Pancreas (tissue), 10 donors: ENCODE measurements around the gene TBX2. TPM values are rescaled to one million over a fixed set of nuclear protein-coding genes. Genes with fewer than 3 reads are reported as not detected.
"Not testable (repeated sequence)": the region's sequence is repeated elsewhere in the genome, so short reads cannot be mapped to it uniquely, and the experiment has no call there.

Experiments used
- ATAC-seq, 4 donors: fragments of 200-7000 bp; cut with Tn5 transposase; one replicate each; pipeline versions ENCODE4 v1.8.0 to v1.9.1; 2020; ENCODE audit warnings: mild to moderate bottlenecking in 4 of 4, moderate library complexity in 4 of 4
- DNase-seq, 6 donors: peaks; one replicate each; pipeline ENCODE4 v3.0.0-alpha.2; 2020
- FAIRE-seq: peaks from 2 replicates; lab custom pipeline; 2012; peaks lifted over from hg19 to GRCh38; lab: Jason Lieb, UNC
- H3K27ac ChIP-seq, 4 donors: fragments of 200-600 bp; sonication (generic); 1 replicate in 3 of 4; 2 replicates in 1 of 4; pipeline versions ENCODE4 v1.5.0 to v1.8.0; 2020
- H3K27me3 ChIP-seq, 4 donors: fragments of 200-600 bp; one replicate each; pipeline ENCODE4 v1.8.0; 2021
- H3K36me3 ChIP-seq, 3 donors: fragments of 200-600 bp; sonication (generic) in 1 of 3; one replicate each; pipeline versions ENCODE4 v1.5.0 to v1.8.0; 2020 to 2021
- H3K4me1 ChIP-seq, 3 donors: fragments of 200-600 bp; one replicate each; pipeline ENCODE4 v1.8.0; 2021
- H3K4me3 ChIP-seq, 4 donors: fragments of 200-600 bp; sonication (generic) in 2 of 4; one replicate each; pipeline versions ENCODE4 v1.5.0 to v1.8.0; 2020 to 2021
- H3K9me3 ChIP-seq, 4 donors: fragments of 200-600 bp; one replicate each; pipeline ENCODE4 v1.8.0; 2021
- WGBS, 2 donors: extraction: QIAGEN DNeasy Blood & Tissue Kit; methylation state at CpG; one replicate each; pipeline ENCODE4 v1.1.7; 2013; 5-methylcytosine and 5-hydroxymethylcytosine counted together
- intact Hi-C, 3 donors: fragments of 100-400 bp; cut with DNase I; formaldehyde crosslinking; loops; one replicate each; pipeline versions ENCODE4 v1.11.1 to v1.14.2; 2022
- polyA plus RNA-seq, 2 donors: library from polyadenylated mRNA; stranded (reverse); fragments of 200-250 nt; gene quantifications; one replicate each; pipeline ENCODE4 v1.2.3, GENCODE V29; 2013
- total RNA-seq, 6 donors: library from RNA; stranded (reverse); fragmentation: NEBNext Ultra II Directional in 4 of 6; extraction: Animal tissue kit (Norgen Biotek cat#: 25700) in 4 of 6; gene quantifications; one replicate each; pipeline versions ENCODE4 v1.2.1 to v1.2.4, GENCODE V29; 2021 to 2023
- TF ChIP-seq, protein P1 (sequence below), 4 donors: fragments of 200-600 bp; sonication (generic) in 3 of 4; IDR thresholded peaks; one replicate each; pipeline versions ENCODE4 v1.5.0 to v1.8.0; 2021; ENCODE audit warnings: antibody characterized with exemption in 4 of 4
- donor health status: healthy with polysubstance abuse.
- donor health status: DM: no; HTN: no; CAD: no; lungs with moderate emphysema.
- donor health status: DM: no; HTN: no; CAD: no.
- donor health status: control.
- donor health status: control.
- donor health status: Bipolar disorder and iron deficiency.
- donor health status: DM: yes; HTN: yes; CAD: no.
- donor health status: DM: no; HTN: no; CAD: no.
- donor health status: DM: no; HTN: no; CAD: no.
- donor health status: DM: yes; HTN: yes; CAD: no.

TBX2 gene
- total and polyA plus RNA-seq, 8 donors = 1.2 to 12.1 (median 2.7) TPM

DNA sequence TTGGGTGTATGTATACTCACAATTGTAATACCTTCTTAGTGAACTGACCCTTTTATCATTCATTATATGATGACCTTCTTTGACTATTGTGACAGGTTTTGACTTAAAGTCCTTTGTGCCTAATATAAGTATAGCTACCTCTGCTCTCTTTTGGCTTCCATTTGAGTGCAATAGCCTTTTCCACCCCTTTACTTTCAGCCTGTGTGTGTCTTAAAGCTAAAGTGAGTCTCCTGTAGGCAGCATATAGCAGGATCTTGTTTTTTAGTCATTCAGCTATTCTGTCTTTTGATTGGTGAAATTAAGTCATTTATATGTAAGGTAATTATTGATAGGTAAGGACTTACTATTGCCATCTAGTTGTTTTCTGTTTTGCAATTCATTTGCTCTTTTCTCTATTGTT, 36.6 kb downstream of the TBX2 start:
- H3K27me3 ChIP-seq = no peaks in the 10 kb centered on the region
- FAIRE-seq = no peak
- no peaks in the 10 kb centered on the region for H3K36me3 ChIP-seq
- TF ChIP-seq, protein P1, sequence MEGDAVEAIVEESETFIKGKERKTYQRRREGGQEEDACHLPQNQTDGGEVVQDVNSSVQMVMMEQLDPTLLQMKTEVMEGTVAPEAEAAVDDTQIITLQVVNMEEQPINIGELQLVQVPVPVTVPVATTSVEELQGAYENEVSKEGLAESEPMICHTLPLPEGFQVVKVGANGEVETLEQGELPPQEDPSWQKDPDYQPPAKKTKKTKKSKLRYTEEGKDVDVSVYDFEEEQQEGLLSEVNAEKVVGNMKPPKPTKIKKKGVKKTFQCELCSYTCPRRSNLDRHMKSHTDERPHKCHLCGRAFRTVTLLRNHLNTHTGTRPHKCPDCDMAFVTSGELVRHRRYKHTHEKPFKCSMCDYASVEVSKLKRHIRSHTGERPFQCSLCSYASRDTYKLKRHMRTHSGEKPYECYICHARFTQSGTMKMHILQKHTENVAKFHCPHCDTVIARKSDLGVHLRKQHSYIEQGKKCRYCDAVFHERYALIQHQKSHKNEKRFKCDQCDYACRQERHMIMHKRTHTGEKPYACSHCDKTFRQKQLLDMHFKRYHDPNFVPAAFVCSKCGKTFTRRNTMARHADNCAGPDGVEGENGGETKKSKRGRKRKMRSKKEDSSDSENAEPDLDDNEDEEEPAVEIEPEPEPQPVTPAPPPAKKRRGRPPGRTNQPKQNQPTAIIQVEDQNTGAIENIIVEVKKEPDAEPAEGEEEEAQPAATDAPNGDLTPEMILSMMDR (IDR thresholded peaks at IDR 0.05) = no peak
- H3K4me1 ChIP-seq = no peaks in the 10 kb centered on the region
- DNase-seq = no peak
- no peak overlapping the region for H3K4me3 ChIP-seq
- intact Hi-C loops = no loop called here
- ATAC-seq = no peak
- H3K27ac ChIP-seq = no peak overlapping the region
- H3K9me3 ChIP-seq = no peaks in the 10 kb centered on the region

DNA sequence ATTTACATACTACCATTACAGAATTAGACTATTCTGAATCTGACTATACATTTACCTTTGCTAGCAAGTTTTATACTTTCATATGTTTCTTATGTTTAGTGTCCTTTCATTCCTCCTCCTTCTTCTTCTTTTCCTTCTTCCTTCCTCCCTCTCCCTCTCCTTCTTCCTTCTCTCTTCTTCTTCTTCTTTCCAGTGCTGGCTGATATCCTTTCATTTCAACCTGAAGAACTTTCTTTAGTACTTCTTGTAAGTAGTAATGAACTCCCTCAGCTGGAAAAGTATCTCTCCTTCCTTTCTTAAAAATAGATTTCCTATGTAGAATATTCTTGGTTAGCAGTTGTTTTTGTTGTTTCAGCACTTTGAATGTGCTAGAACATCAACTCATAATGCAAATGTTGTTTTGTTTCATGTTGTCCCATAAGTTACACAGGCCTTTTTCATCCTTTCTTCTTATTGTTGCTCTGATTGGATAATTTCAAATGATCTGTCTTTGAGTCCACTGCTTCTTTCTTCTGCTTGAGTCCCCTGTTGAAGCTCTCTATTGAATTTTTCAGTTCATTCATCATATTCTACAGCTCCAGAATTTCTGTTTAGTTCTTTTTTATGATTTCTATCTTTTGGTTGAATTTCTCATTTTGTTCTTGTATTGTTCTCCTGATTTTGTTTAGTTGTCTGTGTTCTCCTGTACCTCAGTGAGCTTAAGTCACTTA, 37.5 kb downstream of the TBX2 start:
- intact Hi-C loops = no loop called here

DNA sequence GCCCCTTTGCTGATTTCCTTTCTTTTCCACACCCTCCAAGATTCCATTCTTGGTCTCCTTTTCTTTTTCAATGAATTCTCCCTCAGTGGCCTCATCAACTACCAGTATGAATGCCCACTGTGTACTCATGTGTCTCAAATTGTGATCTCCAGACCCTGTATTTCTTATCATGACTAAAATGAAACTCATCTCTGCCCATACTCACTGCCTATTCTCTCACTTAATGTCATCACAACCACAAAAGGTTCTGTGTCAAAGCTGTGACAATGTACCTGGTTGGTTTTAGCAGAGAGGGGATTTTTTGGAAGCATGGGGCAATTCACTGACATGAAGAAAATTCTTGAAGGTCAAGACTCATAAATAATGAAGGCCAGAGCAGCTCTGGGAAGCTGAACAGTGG, 41.1 kb downstream of the TBX2 start:
- DNase-seq (no peak), ATAC-seq (no peak), FAIRE-seq (no peak)
- TF ChIP-seq, protein P1 (IDR thresholded peaks at IDR 0.05) = no peak
- no peaks in the 10 kb centered on the region for H3K36me3 ChIP-seq
- no peak overlapping the region for H3K4me3 ChIP-seq
- no peaks in the 10 kb centered on the region for H3K27me3 ChIP-seq
- intact Hi-C loops = no loop called here
- H3K9me3 ChIP-seq = no peaks in the 10 kb centered on the region
- no peaks in the 10 kb centered on the region for H3K4me1 ChIP-seq
- no peak overlapping the region for H3K27ac ChIP-seq

More for the DNA sequence above, 37.5 kb downstream of the TBX2 start:
- ATAC-seq = no peak
- H3K27me3 ChIP-seq = no peaks in the 10 kb centered on the region
- no peak overlapping the region for H3K4me3 ChIP-seq
- H3K4me1 ChIP-seq = no peaks in the 10 kb centered on the region
- no peaks in the 10 kb centered on the region for H3K36me3 ChIP-seq
- H3K27ac ChIP-seq = no peak overlapping the region
- FAIRE-seq = no peak
- DNase-seq = no peak
- H3K9me3 ChIP-seq = no peaks in the 10 kb centered on the region
- TF ChIP-seq, protein P1 (IDR thresholded peaks at IDR 0.05) = no peak

DNA sequence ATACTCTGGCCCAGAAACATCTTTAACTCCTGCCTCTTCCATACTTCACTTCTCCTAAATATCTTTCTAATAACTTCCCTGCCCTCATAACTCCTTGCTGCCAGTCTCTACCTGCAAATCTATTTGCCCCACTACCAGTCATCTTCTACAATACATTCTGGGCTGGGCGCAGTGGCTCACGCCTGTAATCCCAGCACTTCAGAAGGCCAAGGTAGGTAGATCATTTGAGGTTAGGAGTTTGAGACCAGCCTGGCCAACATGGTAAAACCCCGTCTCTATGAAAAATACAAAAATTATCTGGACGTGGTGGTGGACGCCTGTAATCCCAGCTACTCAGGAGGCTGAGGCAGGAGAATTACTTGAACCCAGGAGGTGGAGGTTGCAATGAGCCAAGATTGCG, 41.9 kb downstream of the TBX2 start:
- FAIRE-seq, intact Hi-C loops, H3K4me3 ChIP-seq, DNase-seq, H3K4me1 ChIP-seq, H3K27me3 ChIP-seq, H3K9me3 ChIP-seq, ATAC-seq, H3K36me3 ChIP-seq, H3K27ac ChIP-seq: not testable (repeated sequence)
- 89 to 98% methylated on average over 6 of the region's 6 CpGs for WGBS, 2 donors

DNA sequence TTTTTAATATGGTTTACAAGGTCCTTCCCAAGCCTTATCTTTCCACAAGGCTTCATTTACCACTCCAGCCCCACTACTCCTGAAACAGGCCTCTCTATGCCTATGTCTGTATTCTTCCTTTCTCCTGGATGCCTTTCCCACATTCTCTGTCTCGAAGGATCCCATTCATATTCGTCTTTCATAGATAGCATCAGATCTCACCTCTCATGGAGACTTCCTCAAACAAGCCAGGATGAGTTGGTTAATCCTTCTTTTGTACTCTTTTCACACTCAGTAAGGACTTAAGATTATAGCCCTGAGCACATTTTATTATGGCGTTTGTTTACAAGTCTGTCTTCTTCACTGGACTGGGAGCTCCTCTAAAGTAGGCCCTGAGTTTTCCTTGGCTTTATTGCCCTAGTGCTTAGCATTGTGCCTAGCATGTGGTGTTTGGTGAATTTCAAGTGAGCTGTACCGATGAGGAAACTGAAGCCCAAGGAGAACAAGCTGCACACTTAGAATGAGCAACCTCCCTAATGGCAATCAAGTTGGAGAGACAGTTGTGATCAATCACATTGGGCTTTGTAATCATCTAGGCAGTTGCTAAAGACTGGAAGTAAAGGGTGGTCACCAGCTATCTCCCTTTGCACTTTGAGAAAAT, 42.6 kb downstream of the TBX2 start:
- Histone ChIP-seq H3K27ac (no peak overlapping the region), H3K36me3 (no peaks in the 10 kb centered on the region), H3K4me1 (no peaks in the 10 kb centered on the region), H3K9me3 (no peaks in the 10 kb centered on the region), H3K27me3 (no peaks in the 10 kb centered on the region), H3K4me3 (no peak overlapping the region)
- ATAC-seq (no peak), FAIRE-seq (no peak), DNase-seq (no peak)
- TF ChIP-seq, protein P1 (IDR thresholded peaks at IDR 0.05) = no peak
- WGBS, 2 donors = 71 to 81% methylated on average over 4 of the region's 4 CpGs
- intact Hi-C loops = no loop called here
